WTC11 (cell line): ENCODE results near the gene GIPC1.

Experiments
- CTCF ChIP-seq: fragments of 200-600 bp; IDR thresholded peaks from 2 replicates; pipeline ENCODE4 v1.8.0; 2022; ENCODE audit warnings: antibody characterized with exemption
- MYBL2 ChIP-seq: sonication (generic); formaldehyde crosslinking; IDR thresholded peaks from 2 replicates; pipeline ENCODE4 v1.8.1; 2023; ENCODE audit warnings: mild to moderate bottlenecking, moderate library complexity, missing genetic modification reagents

- peak; percentile 100 for TF ChIP-seq CTCF
- TF ChIP-seq MYBL2 (CRISPR knock-in tag) = no peak; the same call in 1 of the 2 replicates
Measured at GRCh38 chr19:14472202-14472938, 23.6 kb downstream of the GIPC1 start.
